ENCODE results near the gene C1orf174. TPM values are rescaled to one million over a fixed set of nuclear protein-coding genes. Genes with fewer than 3 reads are reported as not detected.

The C1orf174 gene
- total and polyA plus RNA-seq, 2 of the 4 experiments (the other 2 are of a cell fraction) = 26.7 to 45.7 TPM

DNA sequence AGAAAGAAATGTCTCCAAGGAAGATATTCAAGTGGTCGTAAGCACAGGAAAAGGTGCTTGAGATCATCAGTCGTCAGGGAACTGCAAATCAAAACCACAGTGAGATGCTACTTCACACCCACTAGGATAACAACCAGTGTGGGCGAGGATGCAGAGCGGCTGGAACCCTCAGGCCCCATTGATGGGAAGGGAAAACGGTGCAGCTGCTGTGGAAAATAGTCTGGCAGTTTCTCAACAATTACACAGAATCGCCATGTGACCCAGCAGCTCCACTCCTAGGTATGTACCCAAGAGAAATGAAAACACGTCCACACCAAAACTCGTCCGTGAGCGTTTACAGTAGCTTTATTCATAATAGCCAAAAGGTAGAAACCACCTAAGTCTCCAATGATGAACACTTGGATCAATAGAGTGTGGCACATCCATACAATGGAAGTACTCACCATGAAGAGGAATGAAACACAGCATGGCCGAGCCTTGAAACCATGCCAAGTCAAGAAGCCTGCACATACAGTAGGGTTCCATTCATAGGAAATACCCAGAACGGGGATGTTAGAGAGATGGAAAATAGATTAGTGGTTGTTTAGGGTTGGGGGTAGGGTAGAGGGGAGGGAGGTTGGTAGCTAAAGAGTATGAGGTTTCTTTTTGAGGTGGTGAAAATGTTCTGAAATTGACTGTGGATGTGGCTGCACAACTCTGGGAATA is 36.7 kb downstream of the C1orf174 start:
- dilution Hi-C loops (cut with HindIII; ENCODE audit: low sequenced_read_pairs, unreplicated experiment) = no loop called here
- H3K23ac ChIP-seq (ENCODE audit: low read depth, low read length) = no peak overlapping the region
- no peak overlapping the region for H4K8ac ChIP-seq (ENCODE audit: low read depth in 2 of 2, low read length in 2 of 2)
- H3K4me2 ChIP-seq (ENCODE audit: low read depth, low read length) = no peak overlapping the region
- H3K27me3 ChIP-seq (ENCODE audit: control insufficient read depth, insufficient read depth, low read length) = no peaks in the 10 kb centered on the region
- H4K5ac ChIP-seq (ENCODE audit: low read depth, low read length) = no peak overlapping the region
- no CpG with 5 or more reads among the region's 12 CpGs for WGBS, 2 experiments (ENCODE audit: extremely low coverage in 2 of 2, insufficient read length in 1 of 2)
- H2AK9ac ChIP-seq (replicated peaks; ENCODE audit: low read depth, low read length, poor library complexity) = no peak overlapping the region
- H3K9ac ChIP-seq (ENCODE audit: low read depth, low read length) = no peak overlapping the region
- no peak overlapping the region for H2BK20ac ChIP-seq (ENCODE audit: low read depth, low read length)
- no peak for ATAC-seq (ENCODE audit: low read depth)
- H3K4me1 ChIP-seq (ENCODE audit: control insufficient read depth, insufficient read depth, low read length) = peaks cover 3% of the 10 kb centered on the region; the same call in 1 of the 2 replicates
- H4K20me1 ChIP-seq (ENCODE audit: insufficient read depth, low read length) = no peaks in the 10 kb centered on the region; the same call in none of the 2 replicates
- H2AFZ ChIP-seq (replicated peaks; ENCODE audit: low read length, poor library complexity) = no peak overlapping the region
- no peak overlapping the region for H2BK5ac ChIP-seq (ENCODE audit: low read depth, low read length, poor library complexity, severe bottlenecking)
- ChIA-PET POLR2A (ENCODE audit: unreplicated experiment) (no interaction called here), CTCF (no interaction called here)
- no peak overlapping the region for H3K27ac ChIP-seq (ENCODE audit: insufficient read depth, low read length)
- no peak overlapping the region for H4K91ac ChIP-seq (ENCODE audit: insufficient read depth, low read depth, low read length)
- no peak for TF ChIP-seq FOS (IDR thresholded peaks at IDR 0.05; ENCODE audit: low read depth, low read length)
- TF ChIP-seq SMC3 (IDR thresholded peaks at IDR 0.05; ENCODE audit: low read depth, low read length) = no peak
- TF ChIP-seq BHLHE40 (IDR thresholded peaks at IDR 0.05; ENCODE audit: low read depth, low read length) = no peak
- no peak for TF ChIP-seq RCOR1 (IDR thresholded peaks at IDR 0.05; ENCODE audit: insufficient replicate concordance, low read length)
- TF ChIP-seq POLR2A (IDR thresholded peaks at IDR 0.05; ENCODE audit: low read depth, low read length) = no peak
- TF ChIP-seq, protein P1, sequence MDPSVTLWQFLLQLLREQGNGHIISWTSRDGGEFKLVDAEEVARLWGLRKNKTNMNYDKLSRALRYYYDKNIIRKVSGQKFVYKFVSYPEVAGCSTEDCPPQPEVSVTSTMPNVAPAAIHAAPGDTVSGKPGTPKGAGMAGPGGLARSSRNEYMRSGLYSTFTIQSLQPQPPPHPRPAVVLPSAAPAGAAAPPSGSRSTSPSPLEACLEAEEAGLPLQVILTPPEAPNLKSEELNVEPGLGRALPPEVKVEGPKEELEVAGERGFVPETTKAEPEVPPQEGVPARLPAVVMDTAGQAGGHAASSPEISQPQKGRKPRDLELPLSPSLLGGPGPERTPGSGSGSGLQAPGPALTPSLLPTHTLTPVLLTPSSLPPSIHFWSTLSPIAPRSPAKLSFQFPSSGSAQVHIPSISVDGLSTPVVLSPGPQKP (IDR thresholded peaks at IDR 0.05; ENCODE audit: borderline replicate concordance, low read depth, low read length) = no peak
- H3K79me1 ChIP-seq (ENCODE audit: low read depth in 1 of 2, low read length in 2 of 2) = peaks cover 7 to 11% of the 10 kb centered on the region in 2 experiments
- in situ Hi-C loops (cut with MboI; ENCODE audit: low sequenced_read_pairs) = no loop called here
- DNase-seq = no peak
- BruUV-seq (replicated peaks) = no TSS peak
- no peak overlapping the region for H3K4ac ChIP-seq (ENCODE audit: low read depth, low read length)
- peaks cover 5% of the 10 kb centered on the region for H3K9me1 ChIP-seq (ENCODE audit: insufficient read depth, low read length)
- H2AK5ac ChIP-seq (ENCODE audit: low read depth, low read length) = no peak overlapping the region
- no peaks in the 10 kb centered on the region for H3K9me3 ChIP-seq (ENCODE audit: control insufficient read depth, insufficient read depth, low read length)
- no peak overlapping the region for H3K14ac ChIP-seq (replicated peaks; ENCODE audit: low read depth, low read length)
- no peak overlapping the region for H3K4me3 ChIP-seq (ENCODE audit: insufficient read depth, low read depth, low read length)
- H2BK15ac ChIP-seq (ENCODE audit: low read depth, low read length) = no peak overlapping the region
- H3K56ac ChIP-seq (ENCODE audit: extremely low read depth, insufficient read depth, low read length) = no peak overlapping the region
- H3K36me3 ChIP-seq (ENCODE audit: control insufficient read depth, insufficient read depth, low read length) = peaks cover 9% of the 10 kb centered on the region
- no peak overlapping the region for H2BK120ac ChIP-seq (ENCODE audit: low read depth, low read length)
- intact Hi-C loops (cut with micrococcal nuclease) = no loop called here
- no peak overlapping the region for H3K18ac ChIP-seq (ENCODE audit: low read depth, low read length)

All from IMR-90 (cell line).